Measurements from ENCODE around the gene B3GNT9.

B3GNT9 gene

DNA sequence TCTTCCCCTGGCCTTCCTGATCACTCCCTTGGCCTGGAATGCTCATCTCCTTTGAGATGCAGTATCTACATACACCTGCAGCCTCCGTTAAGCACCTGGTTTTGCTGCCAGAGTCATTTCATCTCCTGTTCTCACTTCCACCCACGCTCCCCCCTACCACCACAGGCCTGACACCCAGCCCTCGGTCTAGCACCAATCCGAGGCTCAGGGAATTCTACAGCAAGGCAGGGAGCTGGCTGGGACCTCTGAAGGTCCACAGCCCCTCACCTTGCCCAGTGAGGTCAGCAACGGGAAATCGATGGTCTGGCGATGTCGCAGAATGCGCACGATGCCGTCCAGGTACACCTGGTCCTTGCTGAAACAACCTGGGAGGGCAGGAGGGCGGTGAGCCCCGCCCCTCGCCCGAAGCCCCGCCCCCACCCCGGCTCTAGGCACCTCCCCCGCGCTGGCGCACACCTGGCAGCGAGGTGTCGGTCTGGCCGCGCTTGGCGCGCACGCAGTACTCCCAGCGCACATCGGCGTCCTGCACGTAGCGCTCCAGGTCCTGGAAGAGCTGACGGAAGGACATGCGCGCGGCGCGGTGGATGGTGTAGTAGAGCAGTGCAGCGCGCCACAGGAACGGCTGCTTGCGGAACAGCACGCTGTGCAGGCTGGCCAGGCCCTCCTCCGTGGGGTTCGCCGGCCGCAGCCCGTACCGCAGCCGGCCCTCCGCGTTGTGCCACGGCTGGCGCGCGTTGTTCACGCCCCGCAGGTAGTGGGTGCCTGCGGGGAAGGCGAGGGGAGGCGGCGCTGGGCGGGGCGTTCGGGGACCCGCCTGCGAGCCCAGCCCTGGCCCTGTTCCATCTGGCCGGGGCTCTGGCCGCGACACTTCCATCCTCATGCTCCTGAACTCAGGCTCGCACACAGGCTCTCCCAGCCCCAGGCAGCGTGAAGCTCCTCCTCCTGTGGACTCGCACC is 27.2 kb upstream of the B3GNT9 start:
- TF ChIP-seq CREB1 (IDR thresholded peaks at IDR 0.05; ENCODE audit: low read depth): no peak
- TF ChIP-seq MAX (IDR thresholded peaks at IDR 0.05): peak; percentile 91
- peak; percentile 45 for TF ChIP-seq TAF1 (IDR thresholded peaks at IDR 0.05; ENCODE audit: low read depth)
- no peak for TF ChIP-seq EP300 (IDR thresholded peaks at IDR 0.05; ENCODE audit: borderline replicate concordance)
- TF ChIP-seq ZBTB7A (IDR thresholded peaks at IDR 0.05; ENCODE audit: low read depth): peak; percentile 24; the same call in 1 of the 2 replicates
- no peak; the same call in 1 of the 2 replicates for TF ChIP-seq RAD21 (IDR thresholded peaks at IDR 0.05; ENCODE audit: low read depth)
- peak; percentile 56; the same call in 1 of the 2 replicates for TF ChIP-seq TCF12 (IDR thresholded peaks at IDR 0.05; ENCODE audit: low read depth)
- peak; percentile 16; the same call in 1 of the 2 replicates for TF ChIP-seq USF1 (IDR thresholded peaks at IDR 0.05)
- no peak for TF ChIP-seq CEBPB (IDR thresholded peaks at IDR 0.05)
- no peak for TF ChIP-seq REST (IDR thresholded peaks at IDR 0.05; ENCODE audit: low read depth)
- TF ChIP-seq EGR1 (IDR thresholded peaks at IDR 0.05): peak; percentile 11; the same call in 1 of the 2 replicates
- TF ChIP-seq YY1 (IDR thresholded peaks at IDR 0.05; ENCODE audit: low read depth): no peak
- TF ChIP-seq TEAD4 (IDR thresholded peaks at IDR 0.05): peak; percentile 32; the same call in 1 of the 2 replicates
- peak; percentile 55 for TF ChIP-seq NFIC (IDR thresholded peaks at IDR 0.05)
- no peak for TF ChIP-seq FOXM1 (IDR thresholded peaks at IDR 0.05; ENCODE audit: borderline replicate concordance, low read depth)

GRCh38 chr16:67176662-67177061 is 25.9 kb upstream of the B3GNT9 start:
- TF ChIP-seq TCF12 (IDR thresholded peaks at IDR 0.05; ENCODE audit: low read depth): no peak
- no peak for TF ChIP-seq USF1 (IDR thresholded peaks at IDR 0.05)
- TF ChIP-seq CEBPB (IDR thresholded peaks at IDR 0.05): no peak

- no peak for TF ChIP-seq EP300 (IDR thresholded peaks at IDR 0.05; ENCODE audit: borderline replicate concordance)
- TF ChIP-seq CEBPB (IDR thresholded peaks at IDR 0.05): no peak
- TF ChIP-seq TAF1 (IDR thresholded peaks at IDR 0.05; ENCODE audit: low read depth): no peak
- TF ChIP-seq REST (IDR thresholded peaks at IDR 0.05; ENCODE audit: low read depth): no peak
- no peak for TF ChIP-seq NFIC (IDR thresholded peaks at IDR 0.05)
- no peak for TF ChIP-seq EGR1 (IDR thresholded peaks at IDR 0.05)
- TF ChIP-seq FOXM1 (IDR thresholded peaks at IDR 0.05; ENCODE audit: borderline replicate concordance, low read depth): no peak
- TF ChIP-seq RAD21 (IDR thresholded peaks at IDR 0.05; ENCODE audit: low read depth): no peak
- no peak for TF ChIP-seq TEAD4 (IDR thresholded peaks at IDR 0.05)
- TF ChIP-seq TCF12 (IDR thresholded peaks at IDR 0.05; ENCODE audit: low read depth): no peak
- TF ChIP-seq CREB1 (IDR thresholded peaks at IDR 0.05; ENCODE audit: low read depth): no peak
- TF ChIP-seq YY1 (IDR thresholded peaks at IDR 0.05; ENCODE audit: low read depth): no peak
- no peak for TF ChIP-seq USF1 (IDR thresholded peaks at IDR 0.05)
Observed at GRCh38 chr16:67174706-67175231, 24.0 kb upstream of the B3GNT9 start.

DNA sequence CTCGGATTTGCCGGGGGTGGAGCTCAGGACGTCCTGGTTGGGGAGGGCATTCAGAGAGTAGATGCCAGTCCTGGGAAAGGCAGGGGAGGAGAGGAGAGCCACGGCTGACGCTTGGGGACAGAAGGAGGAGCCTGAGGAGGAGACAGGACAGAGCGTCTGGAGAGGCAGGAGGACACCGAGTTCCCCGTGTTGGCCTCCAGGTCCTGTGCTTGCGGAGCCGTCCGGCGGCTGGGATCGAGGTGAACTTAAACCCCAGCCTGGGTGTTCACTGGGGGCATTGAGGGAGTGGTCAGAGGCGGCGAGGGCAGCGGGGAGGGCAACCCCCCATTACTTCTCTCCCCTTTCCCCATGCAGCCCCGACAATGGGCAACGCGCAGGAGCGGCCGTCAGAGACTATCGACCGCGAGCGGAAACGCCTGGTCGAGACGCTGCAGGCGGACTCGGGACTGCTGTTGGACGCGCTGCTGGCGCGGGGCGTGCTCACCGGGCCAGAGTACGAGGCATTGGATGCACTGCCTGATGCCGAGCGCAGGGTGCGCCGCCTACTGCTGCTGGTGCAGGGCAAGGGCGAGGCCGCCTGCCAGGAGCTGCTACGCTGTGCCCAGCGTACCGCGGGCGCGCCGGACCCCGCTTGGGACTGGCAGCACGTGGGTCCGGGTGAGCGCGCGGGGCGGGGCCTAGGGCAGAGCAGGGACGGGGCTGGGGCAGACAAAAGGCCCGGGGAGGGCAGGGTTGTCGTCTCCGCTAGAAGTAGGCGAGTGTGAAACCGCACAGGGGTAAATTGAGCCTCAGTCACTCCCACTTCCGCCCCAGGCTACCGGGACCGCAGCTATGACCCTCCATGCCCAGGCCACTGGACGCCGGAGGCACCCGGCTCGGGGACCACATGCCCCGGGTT is 23.3 kb upstream of the B3GNT9 start:
- peak; percentile 68 for TF ChIP-seq TAF1 (IDR thresholded peaks at IDR 0.05; ENCODE audit: low read depth)
- TF ChIP-seq YY1 (IDR thresholded peaks at IDR 0.05; ENCODE audit: low read depth): 0 out of 2 replicates have a peak, but pooled peaks have one; percentile 14
- TF ChIP-seq FOXM1 (IDR thresholded peaks at IDR 0.05; ENCODE audit: borderline replicate concordance, low read depth): no peak
- TF ChIP-seq USF1 (IDR thresholded peaks at IDR 0.05): peak; percentile 85
- TF ChIP-seq NFIC (IDR thresholded peaks at IDR 0.05): peak; percentile 51
- TF ChIP-seq TCF12 (IDR thresholded peaks at IDR 0.05; ENCODE audit: low read depth): peak; percentile 36; the same call in 1 of the 2 replicates
- no peak for TF ChIP-seq CREB1 (IDR thresholded peaks at IDR 0.05; ENCODE audit: low read depth)
- TF ChIP-seq ZBTB7A (IDR thresholded peaks at IDR 0.05; ENCODE audit: low read depth): peak; percentile 70; the same call in 1 of the 2 replicates
- no peak for TF ChIP-seq EGR1 (IDR thresholded peaks at IDR 0.05)
- TF ChIP-seq CEBPB (IDR thresholded peaks at IDR 0.05): no peak
- TF ChIP-seq EP300 (IDR thresholded peaks at IDR 0.05; ENCODE audit: borderline replicate concordance): peak; percentile 39; the same call in 1 of the 2 replicates
- peak; percentile 19; the same call in 1 of the 2 replicates for TF ChIP-seq RAD21 (IDR thresholded peaks at IDR 0.05; ENCODE audit: low read depth)
- TF ChIP-seq TEAD4 (IDR thresholded peaks at IDR 0.05): no peak; the same call in 1 of the 2 replicates
- no peak for TF ChIP-seq REST (IDR thresholded peaks at IDR 0.05; ENCODE audit: low read depth)
- TF ChIP-seq MAX (IDR thresholded peaks at IDR 0.05): peak; percentile 95
